Osteoblast (primary cell): ENCODE results near the gene SLC39A11. TPM values are rescaled to one million over a fixed set of nuclear protein-coding genes. Genes with fewer than 3 reads are reported as not detected.

Experiments used
- DNase-seq: peaks from one replicate; pipeline ENCODE4 v3.0.0; 2011; ENCODE audit warnings: low spot score, mixed read lengths; ENCODE audit not compliant: insufficient read length; ENCODE audit errors: missing footprints
- H2AFZ ChIP-seq: 2 replicates; pipeline ENCODE4 v1.6.0; 2011; ENCODE audit warnings: mild to moderate bottlenecking, low read length
- H3K27ac ChIP-seq: 2 replicates; pipeline ENCODE4 v1.5.1; 2011; ENCODE audit warnings: mild to moderate bottlenecking, low read depth, low read length, moderate library complexity
- H3K27me3 ChIP-seq: 2 replicates; pipeline ENCODE4 v1.6.0; 2012; ENCODE audit warnings: mild to moderate bottlenecking, control low read depth, inconsistent platforms, low read length, moderate library complexity; ENCODE audit not compliant: insufficient read depth
- H3K36me3 ChIP-seq: 2 replicates; pipeline ENCODE4 v1.5.1; 2011; ENCODE audit warnings: mild to moderate bottlenecking, low read length, control low read depth, moderate library complexity; ENCODE audit not compliant: insufficient read depth
- H3K4me1 ChIP-seq: 2 replicates; pipeline ENCODE4 v1.5.1; 2011; ENCODE audit warnings: mild to moderate bottlenecking, low read length, control low read depth, moderate library complexity; ENCODE audit not compliant: insufficient read depth
- H3K4me2 ChIP-seq: 2 replicates; pipeline ENCODE4 v1.6.0; 2011; ENCODE audit warnings: mild to moderate bottlenecking, low read length; ENCODE audit not compliant: insufficient read depth
- H3K4me3 ChIP-seq: fragments of 200-600 bp; sonication (generic); 3 replicates; pipeline ENCODE4 v1.5.1; 2012; ENCODE audit warnings: mild to moderate bottlenecking, low read length, inconsistent platforms; ENCODE audit not compliant: insufficient read depth
- H3K79me2 ChIP-seq: 2 replicates; pipeline ENCODE4 v1.6.0; 2012; ENCODE audit warnings: mild to moderate bottlenecking, low read length, control low read depth, inconsistent platforms; ENCODE audit not compliant: insufficient read depth
- H3K9me3 ChIP-seq: 2 replicates; pipeline ENCODE4 v1.5.1; 2011; ENCODE audit warnings: low read depth, low read length, control low read depth
- H4K20me1 ChIP-seq: 2 replicates; pipeline ENCODE4 v1.6.0; 2012; ENCODE audit warnings: mild to moderate bottlenecking, low read length, control low read depth; ENCODE audit not compliant: insufficient read depth
- CTCF ChIP-seq: IDR thresholded peaks from 2 replicates; pipeline ENCODE4 v1.5.1; 2011; ENCODE audit warnings: mild to moderate bottlenecking, low read depth, low read length, moderate library complexity; ENCODE audit errors: extremely low read depth
- total RNA-seq: library from RNA; depleted of rRNA; stranded (reverse); fragments of >200 nt; gene quantifications from 2 replicates; pipeline ENCODE4 v1.2.3, GENCODE V29; 2012

Gene SLC39A11
- total RNA-seq, 1 donor: 27.1 TPM

GRCh38 chr17:73111386-73111785, 18.9 kb upstream of the SLC39A11 start:
- Histone ChIP-seq H3K4me1 (no peaks in the 10 kb centered on the region), H2AFZ (no peak overlapping the region), H4K20me1 (no peaks in the 10 kb centered on the region), H3K27ac (no peak overlapping the region), H3K27me3 (peaks cover 3% of the 10 kb centered on the region), H3K36me3 (no peaks in the 10 kb centered on the region), H3K4me3 (no peak overlapping the region), H3K79me2 (no peaks in the 10 kb centered on the region), H3K4me2 (no peak overlapping the region), H3K9me3 (no peaks in the 10 kb centered on the region)
- DNase-seq: no peak
- no peak for TF ChIP-seq CTCF

- Histone ChIP-seq H3K36me3 (no peaks in the 10 kb centered on the region), H4K20me1 (no peaks in the 10 kb centered on the region), H2AFZ (no peak overlapping the region), H3K4me2 (no peak overlapping the region), H3K4me3 (no peak overlapping the region), H3K27me3 (peaks cover 3% of the 10 kb centered on the region), H3K4me1 (no peaks in the 10 kb centered on the region), H3K9me3 (no peaks in the 10 kb centered on the region), H3K79me2 (no peaks in the 10 kb centered on the region), H3K27ac (no peak overlapping the region)
- DNase-seq: no peak
- no peak for TF ChIP-seq CTCF
Measured at GRCh38 chr17:73107191-73107590, 14.7 kb upstream of the SLC39A11 start.

GRCh38 chr17:73105431-73105830, 12.9 kb upstream of the SLC39A11 start:
- H3K4me1 ChIP-seq: no peaks in the 10 kb centered on the region
- no peak for TF ChIP-seq CTCF
- peaks cover 3% of the 10 kb centered on the region for H3K27me3 ChIP-seq
- DNase-seq: no peak
- no peaks in the 10 kb centered on the region for H3K79me2 ChIP-seq
- H3K4me3 ChIP-seq: no peak overlapping the region
- no peak overlapping the region for H2AFZ ChIP-seq
- no peak overlapping the region for H3K27ac ChIP-seq
- no peaks in the 10 kb centered on the region for H3K36me3 ChIP-seq
- no peak overlapping the region for H3K4me2 ChIP-seq
- H3K9me3 ChIP-seq: no peaks in the 10 kb centered on the region
- H4K20me1 ChIP-seq: no peaks in the 10 kb centered on the region

- Histone ChIP-seq H2AFZ (no peak overlapping the region), H3K27me3 (peaks cover 3% of the 10 kb centered on the region), H3K9me3 (no peaks in the 10 kb centered on the region), H3K4me1 (no peaks in the 10 kb centered on the region), H4K20me1 (no peaks in the 10 kb centered on the region), H3K36me3 (no peaks in the 10 kb centered on the region), H3K4me2 (no peak overlapping the region), H3K79me2 (no peaks in the 10 kb centered on the region), H3K27ac (no peak overlapping the region), H3K4me3 (no peak overlapping the region)
- no peak for DNase-seq
- TF ChIP-seq CTCF: no peak
Measured at GRCh38 chr17:73104450-73104849, 12.0 kb upstream of the SLC39A11 start.
